K562 (cell line): ENCODE measurements around the gene NCMAP. TPM values are rescaled to one million over a fixed set of nuclear protein-coding genes. Genes with fewer than 3 reads are reported as not detected.

Source experiments
- ATAC-seq: fragments of 200-7000 bp; cut with Tn5 transposase; 3 replicates; pipeline ENCODE4 v1.9.1; 2020; ENCODE audit warnings: moderate library complexity
- BruUV-seq: library from RNA; stranded (reverse); fragments of 400-500 nt; replicated peaks from 2 replicates; lab custom pipeline; 2021; lab: Mats Ljungman, UMichigan
- CTCF ChIA-PET: fragments of 300-600 bp; formaldehyde crosslinking; extraction: SDS; loops from one replicate; lab custom pipeline; 2021; ENCODE audit warnings: low intra/inter-chr PET ratio; lab: Yijun Ruan, JAX
- POLR2A ChIA-PET: fragments of 300-600, 350-650 bp; sonication (Branson Sonifier 250); formaldehyde crosslinking; extraction: SDS; loops from one replicate; lab custom pipeline; 2021; ENCODE audit warnings: antibody characterized with exemption, inconsistent platforms; lab: Yijun Ruan, JAX
- DNase-seq, 4 experiments: peaks; one replicate each; pipeline versions ENCODE4 v3.0.0 to v3.0.0-alpha.2; 2011 to 2018; ENCODE audit warnings: low spot score in 3 of 4, mixed read lengths in 3 of 4; ENCODE audit errors: extremely low read depth in 1 of 4
- FAIRE-seq: peaks from 2 replicates; lab custom pipeline; 2011; peaks lifted over from hg19 to GRCh38; lab: Jason Lieb, UNC
- H2AFZ ChIP-seq: 2 replicates; pipeline ENCODE4 v1.6.0; 2011; ENCODE audit warnings: low read depth, low read length, control low read depth, inconsistent platforms
- H3K27ac ChIP-seq: fragments of 200-600 bp; 3 replicates; pipeline ENCODE4 v1.8.0; 2011; ENCODE audit warnings: low read depth, mild to moderate bottlenecking, control low read depth, inconsistent platforms, low read length, moderate library complexity, mixed read lengths; ENCODE audit errors: extremely low read depth
- H3K27me3 ChIP-seq, 2 experiments: fragments of 300-600 bp in 1 of 2; 2 replicates in 1 of 2; 3 replicates in 1 of 2; pipeline versions ENCODE4 v1.6.0 to v1.8.0; 2011; ENCODE audit warnings: inconsistent platforms in 2 of 2, low read length in 2 of 2, mild to moderate bottlenecking in 1 of 2, mixed read lengths in 1 of 2, moderate library complexity in 1 of 2; ENCODE audit not compliant: control insufficient read depth in 2 of 2, insufficient read depth in 2 of 2
- H3K36me3 ChIP-seq: fragments of 300-600 bp; 3 replicates; pipeline ENCODE4 v1.8.0; 2011; ENCODE audit warnings: mild to moderate bottlenecking, low read length, inconsistent platforms; ENCODE audit not compliant: control insufficient read depth, insufficient read depth
- H3K4me1 ChIP-seq, 2 experiments: fragments of 200-600 bp in 1 of 2; replicated peaks in 1 of 2; 2 replicates in 1 of 2; 3 replicates in 1 of 2; pipeline versions ENCODE4 v1.5.1 to v1.8.0; 2011; ENCODE audit warnings: inconsistent platforms in 2 of 2, low read length in 2 of 2, mild to moderate bottlenecking in 1 of 2, mixed read lengths in 1 of 2, moderate library complexity in 1 of 2; ENCODE audit not compliant: control insufficient read depth in 2 of 2, insufficient read depth in 2 of 2
- H3K4me2 ChIP-seq: 2 replicates; pipeline ENCODE4 v1.6.1; 2011; ENCODE audit warnings: low read length, control low read depth, inconsistent platforms, mixed read lengths; ENCODE audit not compliant: insufficient read depth
- H3K4me3 ChIP-seq: fragments of 200-600 bp; sonication (generic), shearing (Covaris generic); 2 replicates; pipeline ENCODE4 v1.5.1; 2016; ENCODE audit warnings: control low read depth, inconsistent platforms
- H3K79me2 ChIP-seq: fragments of 200-600 bp; 3 replicates; pipeline ENCODE4 v1.8.0; 2011; ENCODE audit warnings: low read length, inconsistent platforms; ENCODE audit not compliant: control insufficient read depth, insufficient read depth
- H3K9ac ChIP-seq, 2 experiments: 2 replicates each; pipeline versions ENCODE4 v1.6.0 to v1.6.1; 2011; ENCODE audit warnings: low read depth in 2 of 2, low read length in 2 of 2, control low read depth in 1 of 2, inconsistent platforms in 1 of 2, mild to moderate bottlenecking in 1 of 2, mixed read lengths in 1 of 2; ENCODE audit not compliant: insufficient read depth in 1 of 2
- H3K9me1 ChIP-seq: one replicate; pipeline ENCODE4 v1.6.0; 2011; ENCODE audit warnings: inconsistent platforms, mild to moderate bottlenecking, low read length, moderate library complexity; ENCODE audit not compliant: control insufficient read depth, insufficient read depth
- H3K9me3 ChIP-seq: replicated peaks from 2 replicates; pipeline ENCODE4 v1.5.1; 2011; ENCODE audit warnings: low read depth, low read length, inconsistent platforms; ENCODE audit not compliant: control insufficient read depth, insufficient read depth
- H4K20me1 ChIP-seq: replicated peaks from 2 replicates; pipeline ENCODE4 v1.6.1; 2011; ENCODE audit warnings: low read length, inconsistent platforms, mixed read lengths; ENCODE audit not compliant: control insufficient read depth, insufficient read depth
- ELF2 ChIP-seq: fragments of 250-450 bp; sonication (Bioruptor Pico); IDR thresholded peaks from 2 replicates; pipeline ENCODE4 v1.5.0; 2021; ENCODE audit warnings: mild to moderate bottlenecking
- HIVEP1 ChIP-seq: fragments of 250-450 bp; sonication (Bioruptor Pico); IDR thresholded peaks from 2 replicates; pipeline ENCODE4 v1.4.0; 2020; ENCODE audit warnings: mild to moderate bottlenecking
- MEF2D ChIP-seq: conservative IDR thresholded peaks from 2 replicates; pipeline ENCODE4 v1.6.1; 2016; ENCODE audit warnings: low read depth, missing genetic modification characterization, missing compliant biosample characterization
- SUPT5H ChIP-seq: fragments of 450-650 bp; IDR thresholded peaks from 2 replicates; pipeline ENCODE4 v1.6.1; 2016
- TRIM28 ChIP-seq: fragments of 450-650 bp; IDR thresholded peaks from 2 replicates; pipeline ENCODE4 v1.6.1; 2017
- ZSCAN29 ChIP-seq: fragments of 450-650 bp; IDR thresholded peaks from 2 replicates; pipeline ENCODE4 v1.6.1; 2017
- WGBS: fragments of 100-300 bp; shearing (Covaris generic); methylation state at CpG from one replicate; pipeline ENCODE4 v1.1.6; 2016; ENCODE audit warnings: low coverage, mixed read lengths; ENCODE audit not compliant: insufficient coverage; ENCODE audit errors: missing lambda C conversion rate; 5-methylcytosine and 5-hydroxymethylcytosine counted together
- in situ Hi-C: fragments of 300-500 bp; cut with MboI; formaldehyde crosslinking; loops from 4 replicates; pipeline ENCODE4 v1.15.0; 2018; ENCODE audit warnings: inconsistent platforms, mixed read lengths
- intact Hi-C: fragments of 100-400 bp; cut with micrococcal nuclease; formaldehyde crosslinking; loops from 2 replicates; pipeline ENCODE4 v1.14.2; 2022
- polyA plus RNA-seq, 8 experiments: library from polyadenylated mRNA; depleted of rRNA in 4 of 8; stranded (reverse) in 5 of 8; unstranded in 3 of 8; fragments of >200 nt; fragmentation: Nextera tagmentation in 2 of 8; fragmentation: Illumina TruSeq in 1 of 8; extraction: Ambion mirVana in 2 of 8; extraction: Trizol in 1 of 8; gene quantifications; 2 replicates each; pipeline versions ENCODE4 v1.2.1 to v1.2.3, GENCODE V29; 2011 to 2014; ENCODE audit warnings: inconsistent platforms in 1 of 8, missing spikeins in 1 of 8
- total RNA-seq, 7 experiments: library from RNA; depleted of rRNA in 6 of 7; stranded (reverse); fragments of >200 nt in 6 of 7; fragmentation: Illumina TruSeq in 2 of 7; extraction: Trizol in 2 of 7; gene quantifications; 2 replicates each; pipeline versions ENCODE4 v1.2.1 to v1.2.3, GENCODE V29; 2011 to 2021; ENCODE audit warnings: low replicate concordance in 1 of 7

The NCMAP gene
- total and polyA plus RNA-seq, 9 of the 15 experiments (the other 6 are each of a cell fraction or from before 2014, with no cell fraction given), result 0.03 TPM; not detected in 8

GRCh38 chr1:24594328-24594598 is 38.4 kb downstream of the NCMAP start:
- ATAC-seq (no peak), FAIRE-seq (peak; percentile 26), DNase-seq (no peak)
- 0 out of 2 replicates have a peak, but pooled peaks cover 6% of the 10 kb centered on the region for H4K20me1 ChIP-seq
- CTCF ChIA-PET, result interaction anchor here (1.3 kb wide), 1 partner anchor 241 kb away, joined by 3 read pairs; no protein-coding TSS in a partner anchor
- no peak overlapping the region for H2AFZ ChIP-seq
- no TSS peak for BruUV-seq
- H3K9ac ChIP-seq, result no peak overlapping the region
- no peaks in the 10 kb centered on the region for H3K79me2 ChIP-seq
- intact Hi-C loops (loop anchor here (5.0 kb wide), 1 partner anchor 43 kb away; no protein-coding TSS in a partner anchor), in situ Hi-C loops (no loop called here)
- H3K4me1 ChIP-seq, result peaks cover 9 to 10% of the 10 kb centered on the region in 2 experiments; a peak in 4 of 5 replicates
- POLR2A ChIA-PET, result interaction anchor here (1.0 kb wide), 1 partner anchor 18 kb away, joined by 4 read pairs; no protein-coding TSS in a partner anchor
- H3K9me1 ChIP-seq, result no peaks in the 10 kb centered on the region
- H3K27me3 ChIP-seq, result peaks cover 12 to 23% of the 10 kb centered on the region in 2 experiments; a peak in 4 of 5 replicates
- TF ChIP-seq ELF2 (no peak), HIVEP1 (CRISPR knock-in tag) (no peak)
- H3K9me3 ChIP-seq, result no peaks in the 10 kb centered on the region
- H3K27ac ChIP-seq, result no peak overlapping the region
- no peak overlapping the region for H3K4me3 ChIP-seq
- no peaks in the 10 kb centered on the region for H3K36me3 ChIP-seq
- no peak overlapping the region for H3K4me2 ChIP-seq
- 8% methylated on average over 3 of the region's 3 CpGs for WGBS

- DNase-seq, result no peak
- intact Hi-C loops (no loop called here), in situ Hi-C loops (no loop called here)
- no peak overlapping the region for H3K4me3 ChIP-seq
- H3K9ac ChIP-seq, result no peak overlapping the region
- H3K4me2 ChIP-seq, result no peak overlapping the region
- no peak for FAIRE-seq
- H3K4me1 ChIP-seq, result peaks cover 8% of the 10 kb centered on the region in 2 experiments; a peak in 4 of 5 replicates
- H3K36me3 ChIP-seq, result no peaks in the 10 kb centered on the region
- no peak for TF ChIP-seq MEF2D (tag)
- TF ChIP-seq ZSCAN29, result no peak
- no peak for TF ChIP-seq TRIM28
- no peak for TF ChIP-seq SUPT5H
- no peak overlapping the region for H3K27ac ChIP-seq
- no peak overlapping the region for H2AFZ ChIP-seq
- H3K79me2 ChIP-seq, result no peaks in the 10 kb centered on the region
- 3% methylated on average over 9 of the region's 9 CpGs for WGBS
- no peaks in the 10 kb centered on the region for H3K9me1 ChIP-seq
- BruUV-seq, result no TSS peak
- ATAC-seq, result no peak
- 0 out of 2 replicates have a peak, but pooled peaks cover 6% of the 10 kb centered on the region for H4K20me1 ChIP-seq
- ChIA-PET CTCF (no interaction called here), POLR2A (interaction anchor here (0.6 to 1.3 kb wide), 5 partner anchors 9 to 446 kb away, joined by 3 to 8 read pairs (median 5); no protein-coding TSS in a partner anchor)
- peaks cover 12 to 22% of the 10 kb centered on the region in 2 experiments; a peak in 4 of 5 replicates for H3K27me3 ChIP-seq
- no peaks in the 10 kb centered on the region for H3K9me3 ChIP-seq
Observed at GRCh38 chr1:24596401-24596880, 40.6 kb downstream of the NCMAP start.
